Measurements from ENCODE around the gene PLA2G15.

GRCh38 chr16:68223072-68223471 lies 22.1 kb upstream of the PLA2G15 start:
- TF ChIP-seq, protein P1, sequence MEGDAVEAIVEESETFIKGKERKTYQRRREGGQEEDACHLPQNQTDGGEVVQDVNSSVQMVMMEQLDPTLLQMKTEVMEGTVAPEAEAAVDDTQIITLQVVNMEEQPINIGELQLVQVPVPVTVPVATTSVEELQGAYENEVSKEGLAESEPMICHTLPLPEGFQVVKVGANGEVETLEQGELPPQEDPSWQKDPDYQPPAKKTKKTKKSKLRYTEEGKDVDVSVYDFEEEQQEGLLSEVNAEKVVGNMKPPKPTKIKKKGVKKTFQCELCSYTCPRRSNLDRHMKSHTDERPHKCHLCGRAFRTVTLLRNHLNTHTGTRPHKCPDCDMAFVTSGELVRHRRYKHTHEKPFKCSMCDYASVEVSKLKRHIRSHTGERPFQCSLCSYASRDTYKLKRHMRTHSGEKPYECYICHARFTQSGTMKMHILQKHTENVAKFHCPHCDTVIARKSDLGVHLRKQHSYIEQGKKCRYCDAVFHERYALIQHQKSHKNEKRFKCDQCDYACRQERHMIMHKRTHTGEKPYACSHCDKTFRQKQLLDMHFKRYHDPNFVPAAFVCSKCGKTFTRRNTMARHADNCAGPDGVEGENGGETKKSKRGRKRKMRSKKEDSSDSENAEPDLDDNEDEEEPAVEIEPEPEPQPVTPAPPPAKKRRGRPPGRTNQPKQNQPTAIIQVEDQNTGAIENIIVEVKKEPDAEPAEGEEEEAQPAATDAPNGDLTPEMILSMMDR (IDR thresholded peaks at IDR 0.05): no peak
- no peak for TF ChIP-seq POLR2AphosphoS5 (IDR thresholded peaks at IDR 0.05; ENCODE audit: insufficient read depth in 1 of 2, low read depth in 1 of 2)

Data from vagina (tissue), 2 donors.